Measurements from ENCODE around the gene NODAL.
"Not testable (repeated sequence)": the region's sequence is repeated elsewhere in the genome, so short reads cannot be mapped to it uniquely, and the experiment has no call there.

The NODAL gene

GRCh38 chr10:70441161-70441894 is at the start of gene NODAL:
TSS of gene NODAL (minus strand) at chr10:70441681. CDS start at chr10:70441667, 14 bp downstream.
- H3K9me3 ChIP-seq (ENCODE audit: control insufficient read depth, insufficient read depth, low read length): no peaks in the 10 kb centered on the region
- H3K4me3 ChIP-seq (ENCODE audit: low read depth, low read length): peak within 1 kb of the TSS; percentile 72
- peak within 1 kb of the TSS; percentile 84 for H3K27ac ChIP-seq (ENCODE audit: low read depth, low read length)
- H3K27me3 ChIP-seq (ENCODE audit: control insufficient read depth, insufficient read depth, low read length): peaks cover 35% of the 10 kb centered on the region
- H3K4me1 ChIP-seq (ENCODE audit: control insufficient read depth, insufficient read depth, low read length): peaks cover 33% of the 10 kb centered on the region
- H3K9ac ChIP-seq (ENCODE audit: low read depth, low read length): peak within 1 kb of the TSS; percentile 68
- H3K36me3 ChIP-seq (ENCODE audit: control insufficient read depth, insufficient read depth, low read length): no peaks in the 10 kb centered on the region

GRCh38 chr10:70490142-70490541 is 48.7 kb upstream of the NODAL start:
- H3K4me1 ChIP-seq (ENCODE audit: control insufficient read depth, insufficient read depth, low read length): peaks cover 29% of the 10 kb centered on the region
- H3K36me3 ChIP-seq (ENCODE audit: control insufficient read depth, insufficient read depth, low read length): peaks cover 7% of the 10 kb centered on the region; the same call in 1 of the 2 replicates
- H3K27me3 ChIP-seq (ENCODE audit: control insufficient read depth, insufficient read depth, low read length): no peaks in the 10 kb centered on the region
- no peak overlapping the region for H3K4me3 ChIP-seq (ENCODE audit: low read depth, low read length)
- H3K9me3 ChIP-seq (ENCODE audit: control insufficient read depth, insufficient read depth, low read length): no peaks in the 10 kb centered on the region
- no peak overlapping the region for H3K9ac ChIP-seq (ENCODE audit: low read depth, low read length)
- H3K27ac ChIP-seq (ENCODE audit: low read depth, low read length): no peak overlapping the region

GRCh38 chr10:70487824-70488223 is 46.3 kb upstream of the NODAL start:
- H3K36me3 ChIP-seq (ENCODE audit: control insufficient read depth, insufficient read depth, low read length): peaks cover 10% of the 10 kb centered on the region
- H3K9ac ChIP-seq (ENCODE audit: low read depth, low read length): no peak overlapping the region
- no peak overlapping the region for H3K4me3 ChIP-seq (ENCODE audit: low read depth, low read length)
- peaks cover 10% of the 10 kb centered on the region for H3K4me1 ChIP-seq (ENCODE audit: control insufficient read depth, insufficient read depth, low read length)
- no peaks in the 10 kb centered on the region for H3K27me3 ChIP-seq (ENCODE audit: control insufficient read depth, insufficient read depth, low read length)
- H3K27ac ChIP-seq (ENCODE audit: low read depth, low read length): no peak overlapping the region
- H3K9me3 ChIP-seq (ENCODE audit: control insufficient read depth, insufficient read depth, low read length): no peaks in the 10 kb centered on the region

- H3K27ac ChIP-seq (ENCODE audit: low read depth, low read length); H3K4me3 ChIP-seq (ENCODE audit: low read depth, low read length); H3K9ac ChIP-seq (ENCODE audit: low read depth, low read length); H3K9me3 ChIP-seq (ENCODE audit: control insufficient read depth, insufficient read depth, low read length); H3K27me3 ChIP-seq (ENCODE audit: control insufficient read depth, insufficient read depth, low read length): not testable (repeated sequence)
- H3K4me1 ChIP-seq (ENCODE audit: control insufficient read depth, insufficient read depth, low read length): peaks cover 26% of the 10 kb centered on the region
- peaks cover 14% of the 10 kb centered on the region for H3K36me3 ChIP-seq (ENCODE audit: control insufficient read depth, insufficient read depth, low read length)
Observed at GRCh38 chr10:70483872-70484271, 42.4 kb upstream of the NODAL start.

- H3K27me3 ChIP-seq (ENCODE audit: control insufficient read depth, insufficient read depth, low read length): peaks cover 3% of the 10 kb centered on the region; the same call in 1 of the 2 replicates
- no peak overlapping the region for H3K9ac ChIP-seq (ENCODE audit: low read depth, low read length)
- peaks cover 14% of the 10 kb centered on the region for H3K36me3 ChIP-seq (ENCODE audit: control insufficient read depth, insufficient read depth, low read length)
- no peaks in the 10 kb centered on the region for H3K9me3 ChIP-seq (ENCODE audit: control insufficient read depth, insufficient read depth, low read length)
- no peak overlapping the region for H3K4me3 ChIP-seq (ENCODE audit: low read depth, low read length)
- H3K4me1 ChIP-seq (ENCODE audit: control insufficient read depth, insufficient read depth, low read length): peaks cover 24% of the 10 kb centered on the region
- H3K27ac ChIP-seq (ENCODE audit: low read depth, low read length): no peak overlapping the region
Observed at GRCh38 chr10:70482982-70483760, 41.7 kb upstream of the NODAL start.

GRCh38 chr10:70481831-70482530 is 40.5 kb upstream of the NODAL start:
- Histone ChIP-seq H3K27ac (ENCODE audit: low read depth, low read length) (no peak overlapping the region), H3K36me3 (ENCODE audit: control insufficient read depth, insufficient read depth, low read length) (peaks cover 14% of the 10 kb centered on the region), H3K9me3 (ENCODE audit: control insufficient read depth, insufficient read depth, low read length) (no peaks in the 10 kb centered on the region), H3K4me1 (ENCODE audit: control insufficient read depth, insufficient read depth, low read length) (peaks cover 32% of the 10 kb centered on the region), H3K9ac (ENCODE audit: low read depth, low read length) (no peak overlapping the region), H3K4me3 (ENCODE audit: low read depth, low read length) (no peak overlapping the region), H3K27me3 (ENCODE audit: control insufficient read depth, insufficient read depth, low read length) (peaks cover 12% of the 10 kb centered on the region)

- no peak overlapping the region for H3K9ac ChIP-seq (ENCODE audit: low read depth, low read length)
- no peak overlapping the region for H3K27ac ChIP-seq (ENCODE audit: low read depth, low read length)
Observed at GRCh38 chr10:70481105-70481504, 39.6 kb upstream of the NODAL start.

GRCh38 chr10:70480239-70480861 is 38.9 kb upstream of the NODAL start:
- Histone ChIP-seq H3K4me1 (ENCODE audit: control insufficient read depth, insufficient read depth, low read length) (peaks cover 32% of the 10 kb centered on the region), H3K9me3 (ENCODE audit: control insufficient read depth, insufficient read depth, low read length) (no peaks in the 10 kb centered on the region), H3K27ac (ENCODE audit: low read depth, low read length) (no peak overlapping the region), H3K27me3 (ENCODE audit: control insufficient read depth, insufficient read depth, low read length) (peaks cover 13% of the 10 kb centered on the region), H3K4me3 (ENCODE audit: low read depth, low read length) (peak overlapping the region; percentile 92; the same call in 1 of the 2 replicates), H3K36me3 (ENCODE audit: control insufficient read depth, insufficient read depth, low read length) (peaks cover 7% of the 10 kb centered on the region), H3K9ac (ENCODE audit: low read depth, low read length) (no peak overlapping the region)

More at GRCh38 chr10:70481105-70481504, 39.6 kb upstream of the NODAL start:
- Histone ChIP-seq H3K4me1 (ENCODE audit: control insufficient read depth, insufficient read depth, low read length) (peaks cover 32% of the 10 kb centered on the region), H3K27me3 (ENCODE audit: control insufficient read depth, insufficient read depth, low read length) (peaks cover 13% of the 10 kb centered on the region), H3K36me3 (ENCODE audit: control insufficient read depth, insufficient read depth, low read length) (peaks cover 13% of the 10 kb centered on the region), H3K4me3 (ENCODE audit: low read depth, low read length) (no peak overlapping the region), H3K9me3 (ENCODE audit: control insufficient read depth, insufficient read depth, low read length) (no peaks in the 10 kb centered on the region)

GRCh38 chr10:70479626-70480238 is 38.3 kb upstream of the NODAL start:
- H3K9me3 ChIP-seq (ENCODE audit: control insufficient read depth, insufficient read depth, low read length): no peaks in the 10 kb centered on the region
- H3K4me1 ChIP-seq (ENCODE audit: control insufficient read depth, insufficient read depth, low read length): peaks cover 32% of the 10 kb centered on the region
- peaks cover 13% of the 10 kb centered on the region for H3K27me3 ChIP-seq (ENCODE audit: control insufficient read depth, insufficient read depth, low read length)
- peak overlapping the region; percentile 92 for H3K4me3 ChIP-seq (ENCODE audit: low read depth, low read length)
- no peak overlapping the region for H3K9ac ChIP-seq (ENCODE audit: low read depth, low read length)
- no peak overlapping the region for H3K27ac ChIP-seq (ENCODE audit: low read depth, low read length)
- H3K36me3 ChIP-seq (ENCODE audit: control insufficient read depth, insufficient read depth, low read length): peaks cover 5% of the 10 kb centered on the region

- peak overlapping the region; percentile 61; the same call in 1 of the 2 replicates for H3K9ac ChIP-seq (ENCODE audit: low read depth, low read length)
- peaks cover 13% of the 10 kb centered on the region for H3K27me3 ChIP-seq (ENCODE audit: control insufficient read depth, insufficient read depth, low read length)
- peak overlapping the region; percentile 92 for H3K4me3 ChIP-seq (ENCODE audit: low read depth, low read length)
- peak overlapping the region; percentile 85 for H3K27ac ChIP-seq (ENCODE audit: low read depth, low read length)
- H3K36me3 ChIP-seq (ENCODE audit: control insufficient read depth, insufficient read depth, low read length): peaks cover 4% of the 10 kb centered on the region; the same call in 1 of the 2 replicates
- no peaks in the 10 kb centered on the region for H3K9me3 ChIP-seq (ENCODE audit: control insufficient read depth, insufficient read depth, low read length)
- peaks cover 32% of the 10 kb centered on the region for H3K4me1 ChIP-seq (ENCODE audit: control insufficient read depth, insufficient read depth, low read length)
Observed at GRCh38 chr10:70479165-70479581, 37.7 kb upstream of the NODAL start.

Measured in HUES48 (cell line).